ENCODE measurements around the gene NRBP1.

- TF ChIP-seq POLR2A (IDR thresholded peaks at IDR 0.05) (peak; percentile 67), CTCF (IDR thresholded peaks at IDR 0.05) (peak; percentile 34 to 66 (median 55))
Observed at GRCh38 chr2:27441958-27442919, 13.8 kb downstream of the NRBP1 start, which contains the start of gene KRTCAP3.
